Vagina (tissue), 2 donors: Measurements from ENCODE around the gene UGT2B7. TPM values are rescaled to one million over a fixed set of nuclear protein-coding genes. Genes with fewer than 3 reads are reported as not detected.

Experiments
- DNase-seq, 2 donors: peaks; one replicate each; pipeline ENCODE4 v3.0.0-alpha.2; 2017; ENCODE audit errors: extremely low spot score in 2 of 2
- H3K27ac ChIP-seq: fragments of 200-600 bp; sonication (generic); one replicate; pipeline ENCODE4 v1.5.1; 2019
- H3K27me3 ChIP-seq: fragments of 200-600 bp; sonication (generic); one replicate; pipeline ENCODE4 v1.5.1; 2019
- H3K36me3 ChIP-seq, 2 donors: fragments of 200-600 bp; sonication (generic); one replicate each; pipeline ENCODE4 v1.5.1; 2017 to 2019
- H3K4me1 ChIP-seq: fragments of 200-600 bp; sonication (generic); one replicate; pipeline ENCODE4 v1.5.1; 2019
- H3K4me3 ChIP-seq, 2 donors: fragments of 200-600 bp; sonication (generic); 1 replicate in 1 of 2; 2 replicates in 1 of 2; pipeline ENCODE4 v1.5.1; 2016 to 2019
- H3K9me3 ChIP-seq: fragments of 200-600 bp; sonication (generic); one replicate; pipeline ENCODE4 v1.5.1; 2019
- POLR2A ChIP-seq, 2 donors: fragments of 450-650 bp; IDR thresholded peaks; one replicate each; pipeline ENCODE4 v1.6.1; 2017; ENCODE audit warnings: antibody characterized with exemption in 2 of 2, mild to moderate bottlenecking in 2 of 2, moderate library complexity in 2 of 2
- POLR2AphosphoS5 ChIP-seq, 2 donors: sonication (generic); formaldehyde crosslinking; IDR thresholded peaks; one replicate each; pipeline ENCODE4 v1.9.0; 2017; ENCODE audit warnings: antibody characterized with exemption in 2 of 2, mild to moderate bottlenecking in 2 of 2, low read depth in 1 of 2; ENCODE audit not compliant: insufficient read depth in 1 of 2
- intact Hi-C: fragments of 100-400 bp; cut with DNase I; formaldehyde crosslinking; loops from one replicate; pipeline ENCODE4 v1.15.1; 2023
- total RNA-seq: library from RNA; depleted of rRNA; stranded (reverse); fragments of >200 nt; gene quantifications from one replicate; pipeline ENCODE4 v1.2.3, GENCODE V29; 2016
- TF ChIP-seq, protein P1 (sequence below), 3 experiments: fragments of 450-650 bp in 2 of 3; fragments of 200-600 bp in 1 of 3; sonication (generic) in 1 of 3; IDR thresholded peaks; one replicate each; pipeline ENCODE4 v1.5.1; 2017 to 2019; ENCODE audit warnings: antibody characterized with exemption in 3 of 3, mild to moderate bottlenecking in 2 of 3, moderate library complexity in 2 of 3

Gene UGT2B7
- total RNA-seq, 1 donor from 2014 or later: not detected

DNA sequence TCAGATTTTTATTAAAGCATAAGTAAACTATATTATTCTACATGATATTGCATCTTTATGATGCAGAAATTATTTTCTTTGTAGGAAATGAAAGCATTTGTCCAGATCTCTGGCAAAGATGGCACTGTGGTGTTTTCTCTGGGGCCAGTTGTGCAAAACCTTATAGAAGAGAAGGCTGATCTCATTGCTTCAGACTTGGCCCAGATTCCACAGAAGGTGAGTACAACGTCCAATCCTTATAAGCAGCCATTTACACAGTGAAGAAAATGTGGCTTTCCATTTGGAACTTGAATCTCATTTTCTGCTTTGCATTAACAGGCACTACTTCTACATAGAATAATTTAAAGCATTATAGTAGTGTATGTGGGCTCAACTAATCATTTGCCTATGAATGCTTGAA is 6.9 kb upstream of the UGT2B7 start:
- Histone ChIP-seq H3K4me1 (no peaks in the 10 kb centered on the region), H3K27ac (no peak overlapping the region), H3K9me3 (no peaks in the 10 kb centered on the region), H3K4me3 (no peak overlapping the region), H3K36me3 (no peaks in the 10 kb centered on the region), H3K27me3 (no peaks in the 10 kb centered on the region)
- no peak for DNase-seq
- TF ChIP-seq, protein P1, sequence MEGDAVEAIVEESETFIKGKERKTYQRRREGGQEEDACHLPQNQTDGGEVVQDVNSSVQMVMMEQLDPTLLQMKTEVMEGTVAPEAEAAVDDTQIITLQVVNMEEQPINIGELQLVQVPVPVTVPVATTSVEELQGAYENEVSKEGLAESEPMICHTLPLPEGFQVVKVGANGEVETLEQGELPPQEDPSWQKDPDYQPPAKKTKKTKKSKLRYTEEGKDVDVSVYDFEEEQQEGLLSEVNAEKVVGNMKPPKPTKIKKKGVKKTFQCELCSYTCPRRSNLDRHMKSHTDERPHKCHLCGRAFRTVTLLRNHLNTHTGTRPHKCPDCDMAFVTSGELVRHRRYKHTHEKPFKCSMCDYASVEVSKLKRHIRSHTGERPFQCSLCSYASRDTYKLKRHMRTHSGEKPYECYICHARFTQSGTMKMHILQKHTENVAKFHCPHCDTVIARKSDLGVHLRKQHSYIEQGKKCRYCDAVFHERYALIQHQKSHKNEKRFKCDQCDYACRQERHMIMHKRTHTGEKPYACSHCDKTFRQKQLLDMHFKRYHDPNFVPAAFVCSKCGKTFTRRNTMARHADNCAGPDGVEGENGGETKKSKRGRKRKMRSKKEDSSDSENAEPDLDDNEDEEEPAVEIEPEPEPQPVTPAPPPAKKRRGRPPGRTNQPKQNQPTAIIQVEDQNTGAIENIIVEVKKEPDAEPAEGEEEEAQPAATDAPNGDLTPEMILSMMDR (IDR thresholded peaks at IDR 0.05): no peak
- TF ChIP-seq POLR2A (IDR thresholded peaks at IDR 0.05): no peak
- TF ChIP-seq POLR2AphosphoS5 (IDR thresholded peaks at IDR 0.05; ENCODE audit: insufficient read depth in 1 of 2, low read depth in 1 of 2): no peak
- intact Hi-C loops: no loop called here

DNA sequence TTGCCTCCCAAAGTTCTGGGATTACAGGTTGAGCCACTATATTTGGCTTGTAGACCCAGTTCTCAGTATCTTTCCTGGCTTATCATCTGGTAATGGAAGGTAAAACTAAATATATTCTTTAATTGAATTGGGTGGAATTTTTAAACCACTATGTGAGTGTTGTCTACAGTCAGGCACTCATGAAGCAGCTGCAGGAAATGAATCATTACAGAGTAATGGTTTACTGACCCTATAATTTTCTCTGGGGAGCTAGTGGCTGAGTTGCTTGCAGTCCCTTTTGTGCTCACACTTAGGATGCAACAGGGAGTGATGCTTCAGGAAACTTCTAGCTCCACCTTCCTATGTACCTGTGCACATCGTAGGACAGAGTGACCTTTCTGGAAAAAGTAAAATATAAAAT is 4.1 kb upstream of the UGT2B7 start:
- Histone ChIP-seq H3K4me3 (no peak overlapping the region), H3K9me3 (no peaks in the 10 kb centered on the region), H3K27ac (no peak overlapping the region), H3K4me1 (no peaks in the 10 kb centered on the region), H3K27me3 (no peaks in the 10 kb centered on the region), H3K36me3 (no peaks in the 10 kb centered on the region)
- no peak for DNase-seq
- intact Hi-C loops: no loop called here
- TF ChIP-seq POLR2AphosphoS5 (IDR thresholded peaks at IDR 0.05; ENCODE audit: insufficient read depth in 1 of 2, low read depth in 1 of 2) (no peak), POLR2A (IDR thresholded peaks at IDR 0.05) (no peak)
- TF ChIP-seq, protein P1 (IDR thresholded peaks at IDR 0.05): no peak

DNA sequence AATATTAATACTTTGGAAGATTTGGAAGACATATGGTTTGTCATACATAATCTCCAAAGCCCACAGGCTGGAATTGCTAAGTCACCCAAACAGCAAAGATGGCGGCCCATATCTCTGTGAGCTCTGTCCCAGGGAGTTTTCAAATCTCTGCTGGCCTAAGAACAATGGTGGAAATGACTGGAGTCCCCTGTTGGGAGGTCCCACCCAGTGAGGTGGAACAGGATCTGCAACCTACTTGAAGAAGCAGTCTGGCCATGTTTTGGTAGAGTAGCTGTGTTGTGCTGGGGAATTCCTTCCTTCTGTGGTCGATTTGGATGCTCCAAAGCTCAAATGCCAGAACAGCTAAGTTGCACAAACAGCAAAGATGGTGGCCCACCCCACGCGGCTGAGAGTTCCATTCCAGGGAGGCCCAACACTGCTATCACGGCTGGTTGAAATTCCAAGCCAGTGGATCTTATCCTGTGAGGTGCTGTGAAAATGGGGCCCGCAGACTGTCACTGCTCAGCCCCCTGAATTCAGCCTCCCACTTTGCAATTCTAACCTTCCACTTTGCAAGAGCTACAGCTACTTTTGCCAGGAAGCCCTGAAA is 3.2 kb upstream of the UGT2B7 start:
- no peaks in the 10 kb centered on the region for H3K27me3 ChIP-seq
- H3K9me3 ChIP-seq: no peaks in the 10 kb centered on the region
- H3K4me3 ChIP-seq: no peak overlapping the region
- intact Hi-C loops: no loop called here
- no peak for DNase-seq
- H3K36me3 ChIP-seq: no peaks in the 10 kb centered on the region
- no peaks in the 10 kb centered on the region for H3K4me1 ChIP-seq
- TF ChIP-seq, protein P1 (IDR thresholded peaks at IDR 0.05): no peak
- TF ChIP-seq POLR2AphosphoS5 (IDR thresholded peaks at IDR 0.05; ENCODE audit: insufficient read depth in 1 of 2, low read depth in 1 of 2) (no peak), POLR2A (IDR thresholded peaks at IDR 0.05) (no peak)
- H3K27ac ChIP-seq: no peak overlapping the region

DNA sequence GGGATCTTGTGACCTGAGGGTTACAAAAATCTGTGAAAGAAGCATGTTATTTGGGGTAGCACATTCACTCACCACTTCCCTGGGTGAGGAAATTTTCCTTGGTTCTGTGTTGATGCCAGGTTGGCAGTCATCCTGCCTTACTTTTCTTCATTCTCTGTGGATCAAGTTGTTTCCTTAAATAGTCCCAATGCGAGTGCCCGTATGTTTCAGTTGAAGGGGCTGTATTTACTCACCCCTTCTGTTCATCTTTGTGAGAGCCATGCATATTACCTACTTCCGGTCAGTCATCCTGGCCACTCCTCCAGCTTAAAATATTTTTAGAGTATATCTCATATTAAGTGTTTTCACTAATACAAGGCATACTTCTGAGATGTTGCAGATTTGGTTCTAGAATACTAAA is 2.6 kb upstream of the UGT2B7 start:
- no peaks in the 10 kb centered on the region for H3K4me1 ChIP-seq
- TF ChIP-seq POLR2AphosphoS5 (IDR thresholded peaks at IDR 0.05; ENCODE audit: insufficient read depth in 1 of 2, low read depth in 1 of 2): no peak
- TF ChIP-seq POLR2A (IDR thresholded peaks at IDR 0.05): no peak
- TF ChIP-seq, protein P1 (IDR thresholded peaks at IDR 0.05): no peak
- H3K27ac ChIP-seq: no peak overlapping the region
- H3K9me3 ChIP-seq: no peaks in the 10 kb centered on the region
- intact Hi-C loops: no loop called here
- H3K27me3 ChIP-seq: no peaks in the 10 kb centered on the region
- DNase-seq: no peak
- H3K36me3 ChIP-seq: no peaks in the 10 kb centered on the region
- no peak overlapping the region for H3K4me3 ChIP-seq

DNA sequence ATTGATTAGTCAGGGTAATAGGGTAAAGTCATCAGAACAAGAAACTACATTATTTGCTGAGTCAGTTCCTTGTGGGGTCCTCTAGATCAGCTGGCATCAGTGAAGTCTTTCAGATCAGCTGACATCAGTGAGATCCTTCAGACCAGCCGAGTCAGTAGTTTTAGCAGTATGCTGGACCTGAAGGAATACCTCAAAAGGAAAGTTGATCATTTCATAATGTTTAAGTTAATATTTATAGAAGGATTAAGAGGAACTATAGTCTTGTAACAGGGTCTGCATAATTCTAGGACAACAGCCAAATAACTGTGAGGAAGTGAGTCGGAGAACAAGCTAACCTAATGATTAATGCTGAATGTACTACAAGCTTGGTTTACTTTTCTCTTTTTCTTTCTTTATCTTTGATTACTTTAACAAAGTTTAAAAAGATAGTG is 958 bp upstream of the UGT2B7 start:
- no peaks in the 10 kb centered on the region for H3K27me3 ChIP-seq
- no peak overlapping the region for H3K4me3 ChIP-seq
- intact Hi-C loops: no loop called here
- TF ChIP-seq POLR2A (IDR thresholded peaks at IDR 0.05) (no peak), POLR2AphosphoS5 (IDR thresholded peaks at IDR 0.05; ENCODE audit: insufficient read depth in 1 of 2, low read depth in 1 of 2) (no peak)
- TF ChIP-seq, protein P1 (IDR thresholded peaks at IDR 0.05): no peak
- no peaks in the 10 kb centered on the region for H3K36me3 ChIP-seq
- H3K4me1 ChIP-seq: no peaks in the 10 kb centered on the region
- H3K27ac ChIP-seq: no peak overlapping the region
- DNase-seq: no peak
- no peaks in the 10 kb centered on the region for H3K9me3 ChIP-seq
